Lung (tissue), 12 donors: ENCODE results near the gene PRPS2. TPM values are rescaled to one million over a fixed set of nuclear protein-coding genes. Genes with fewer than 3 reads are reported as not detected.
A peak's percentile ranks its signal among the peaks of the same experiment; 100 is the strongest.

ENCODE experiments used
- ATAC-seq: fragments of 200-7000 bp; cut with Tn5 transposase; one replicate; pipeline ENCODE4 v1.9.1; 2020; ENCODE audit warnings: moderate number of reproducible peaks; ENCODE audit not compliant: insufficient read depth, low FRiP score
- DNase-seq, 3 donors: peaks; one replicate each; pipeline ENCODE4 v3.0.0-alpha.2; 2013 to 2017
- H3K27ac ChIP-seq, 2 donors: one replicate each; pipeline ENCODE4 v1.5.1; 2013; ENCODE audit warnings: mild to moderate bottlenecking in 2 of 2, moderate library complexity in 2 of 2, control low read depth in 1 of 2, inconsistent platforms in 1 of 2, low read depth in 1 of 2, low read length in 1 of 2
- H3K27me3 ChIP-seq, 3 donors: one replicate each; pipeline ENCODE4 v1.5.1; 2013; ENCODE audit warnings: low read length in 2 of 3; ENCODE audit not compliant: control insufficient read depth in 3 of 3, insufficient read depth in 3 of 3
- H3K36me3 ChIP-seq, 4 donors: one replicate each; pipeline ENCODE4 v1.5.1; 2013; ENCODE audit warnings: low read length in 4 of 4, mild to moderate bottlenecking in 1 of 4, moderate library complexity in 1 of 4; ENCODE audit not compliant: control insufficient read depth in 4 of 4, insufficient read depth in 4 of 4
- H3K4me1 ChIP-seq, 5 donors: one replicate each; pipeline ENCODE4 v1.5.1; 2013; ENCODE audit warnings: low read length in 5 of 5, mild to moderate bottlenecking in 2 of 5, moderate library complexity in 1 of 5; ENCODE audit not compliant: control insufficient read depth in 5 of 5, insufficient read depth in 5 of 5
- H3K4me3 ChIP-seq: one replicate; pipeline ENCODE4 v1.5.1; 2013; ENCODE audit warnings: mild to moderate bottlenecking, control low read depth, moderate library complexity
- H3K9ac ChIP-seq, 2 donors: one replicate each; pipeline ENCODE4 v1.5.1; 2013; ENCODE audit warnings: low read length in 2 of 2, control low read depth in 1 of 2; ENCODE audit not compliant: insufficient read depth in 1 of 2
- H3K9me3 ChIP-seq, 4 donors: one replicate each; pipeline ENCODE4 v1.5.1; 2013; ENCODE audit warnings: low read length in 3 of 4, mild to moderate bottlenecking in 1 of 4, moderate library complexity in 1 of 4; ENCODE audit not compliant: control insufficient read depth in 4 of 4, insufficient read depth in 3 of 4
- CTCF ChIP-seq: IDR thresholded peaks from 2 replicates; pipeline ENCODE4 v1.5.1; 2012; ENCODE audit warnings: mild to moderate bottlenecking; ENCODE audit errors: control extremely low read depth, extremely low read depth
- WGBS, 2 donors: extraction: QIAGEN DNeasy Blood & Tissue Kit; methylation state at CpG; one replicate each; pipeline ENCODE4 v1.1.7; 2013; 5-methylcytosine and 5-hydroxymethylcytosine counted together
- polyA plus RNA-seq, 2 donors: library from polyadenylated mRNA; stranded (reverse); fragments of 200-250 nt; gene quantifications; one replicate each; pipeline ENCODE4 v1.2.1, GENCODE V29; 2013
- total RNA-seq, 2 donors: library from RNA; depleted of rRNA in 1 of 2; stranded (reverse); fragments of >200 nt in 1 of 2; gene quantifications; one replicate each; pipeline ENCODE4 v1.2.1, GENCODE V29; 2014 to 2021
- donor health status: control.
- donor health status: control.
- donor health status: Bipolar disorder and iron deficiency.
- donor health status: healthy.
- donor health status: DM: yes; HTN: yes; CAD: no.

The PRPS2 gene
- total and polyA plus RNA-seq, 4 donors, result 12.6 to 29.6 (median 23.6) TPM

- H3K9me3 ChIP-seq, result peaks cover 0 to 10% (median 2%) of the 10 kb centered on the region in 4 donors
- peaks cover 0 to 5% (median 2%) of the 10 kb centered on the region in 3 donors for H3K27me3 ChIP-seq
- H3K27ac ChIP-seq, result no peak overlapping the region
- TF ChIP-seq CTCF, result no peak
- no peak for ATAC-seq
- WGBS, 2 donors, result 56 to 84% methylated on average over 1 of the region's 1 CpG
- H3K9ac ChIP-seq, result no peak overlapping the region
- no peak overlapping the region for H3K4me3 ChIP-seq
- H3K4me1 ChIP-seq, result no peaks in the 10 kb centered on the region
- no peaks in the 10 kb centered on the region for H3K36me3 ChIP-seq
- no peak for DNase-seq
These were observed 39.3 kb upstream of the PRPS2 start for GRCh38 chrX:12751887-12752286.

- H3K36me3 ChIP-seq, result no peaks in the 10 kb centered on the region
- H3K27ac ChIP-seq, result no peak overlapping the region
- DNase-seq (no peak), ATAC-seq (no peak)
- H3K9me3 ChIP-seq, result peaks cover 0 to 8% (median 2%) of the 10 kb centered on the region in 4 donors
- no peaks in the 10 kb centered on the region for H3K4me1 ChIP-seq
- H3K4me3 ChIP-seq, result no peak overlapping the region
- TF ChIP-seq CTCF, result no peak
- peaks cover 0 to 8% (median 0%) of the 10 kb centered on the region in 3 donors for H3K27me3 ChIP-seq
- WGBS, 2 donors, result 60 to 70% methylated on average over 2 of the region's 2 CpGs
- no peak overlapping the region for H3K9ac ChIP-seq
These were observed 37.8 kb upstream of the PRPS2 start for GRCh38 chrX:12753366-12753765.

DNA sequence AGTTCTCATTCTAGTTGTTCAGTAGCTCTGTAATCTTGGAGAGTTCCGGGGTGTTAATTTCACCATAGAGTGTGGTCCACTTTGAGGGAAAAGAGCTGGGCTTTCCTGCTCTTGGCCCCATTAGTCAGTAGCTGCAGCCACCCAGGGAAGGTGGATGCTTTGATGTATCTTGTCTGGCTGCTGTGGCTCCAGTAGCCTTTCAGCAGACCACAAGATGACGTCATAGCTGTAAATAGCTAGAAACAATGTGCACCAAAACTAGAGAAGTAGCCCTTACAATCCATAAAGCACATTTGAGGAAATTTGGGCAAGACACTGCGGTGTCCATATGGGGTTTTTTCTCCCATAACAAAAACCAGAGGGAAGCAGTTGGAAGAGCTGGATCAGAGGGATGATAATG, 32.9 kb upstream of the PRPS2 start:
- peaks cover 0 to 6% (median 5%) of the 10 kb centered on the region in 3 donors for H3K27me3 ChIP-seq
- H3K9ac ChIP-seq, result no peak overlapping the region
- WGBS, 2 donors, result 69 to 79% methylated on average over 3 of the region's 3 CpGs
- no peak overlapping the region for H3K27ac ChIP-seq
- H3K4me1 ChIP-seq, result no peaks in the 10 kb centered on the region
- no peak overlapping the region for H3K4me3 ChIP-seq
- ATAC-seq (no peak), DNase-seq (no peak)
- no peak for TF ChIP-seq CTCF
- H3K36me3 ChIP-seq, result no peaks in the 10 kb centered on the region
- peaks cover 0 to 2% (median 0%) of the 10 kb centered on the region in 4 donors for H3K9me3 ChIP-seq

GRCh38 chrX:12767856-12768255, 23.4 kb upstream of the PRPS2 start:
- Histone ChIP-seq H3K4me3 (no peak overlapping the region), H3K27me3 (peaks cover 0 to 29% (median 14%) of the 10 kb centered on the region in 3 donors), H3K36me3 (no peaks in the 10 kb centered on the region), H3K9me3 (no peaks in the 10 kb centered on the region), H3K27ac (no peak overlapping the region), H3K4me1 (no peaks in the 10 kb centered on the region), H3K9ac (no peak overlapping the region)
- TF ChIP-seq CTCF, result no peak
- 36 to 59% methylated on average over 2 of the region's 2 CpGs for WGBS, 2 donors
- ATAC-seq, result no peak
- peak in 2 of 3 donors; percentile 1 to 16 for DNase-seq
